Measurements from ENCODE around the gene DOCK7.
"Not testable (repeated sequence)": the region's sequence is repeated elsewhere in the genome, so short reads cannot be mapped to it uniquely, and the experiment has no call there.

The DOCK7 gene

GRCh38 chr1:62628506-62628905 lies 59.7 kb downstream of the DOCK7 start:
- H3K4me3 ChIP-seq (ENCODE audit: low read depth, low read length): no peak overlapping the region
- TF ChIP-seq CTCF (IDR thresholded peaks at IDR 0.05; ENCODE audit: low read depth, low read length): no peak

DNA sequence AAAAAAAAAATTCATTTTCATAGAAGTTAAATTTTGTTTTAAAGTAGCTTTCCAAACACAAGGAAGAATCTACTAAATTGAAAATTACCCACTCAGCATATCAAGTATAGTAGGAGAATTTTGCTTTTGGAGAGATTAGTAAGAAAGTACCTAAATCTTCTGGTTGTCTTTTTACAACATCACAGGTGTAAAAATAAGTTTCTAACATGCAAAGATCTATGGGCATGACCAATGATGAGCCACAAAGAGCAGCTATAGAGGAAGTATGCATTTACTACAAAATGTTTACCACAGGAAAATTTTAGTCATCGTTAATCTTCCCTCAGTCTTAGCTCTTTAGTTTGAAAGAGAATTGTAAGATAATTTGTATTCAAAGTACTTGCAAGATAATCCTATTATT lies 62.8 kb downstream of the DOCK7 start:
- no peak overlapping the region for H3K4me3 ChIP-seq (ENCODE audit: low read depth, low read length)
- TF ChIP-seq CTCF (IDR thresholded peaks at IDR 0.05; ENCODE audit: low read depth, low read length): no peak

GRCh38 chr1:62621907-62622306 lies 66.3 kb downstream of the DOCK7 start:
- no peak overlapping the region for H3K4me3 ChIP-seq (ENCODE audit: low read depth, low read length)
- TF ChIP-seq CTCF (IDR thresholded peaks at IDR 0.05; ENCODE audit: low read depth, low read length): no peak

- no peak overlapping the region for H3K4me3 ChIP-seq (ENCODE audit: low read depth, low read length)
Measured at GRCh38 chr1:62613890-62614289, 74.3 kb downstream of the DOCK7 start.

DNA sequence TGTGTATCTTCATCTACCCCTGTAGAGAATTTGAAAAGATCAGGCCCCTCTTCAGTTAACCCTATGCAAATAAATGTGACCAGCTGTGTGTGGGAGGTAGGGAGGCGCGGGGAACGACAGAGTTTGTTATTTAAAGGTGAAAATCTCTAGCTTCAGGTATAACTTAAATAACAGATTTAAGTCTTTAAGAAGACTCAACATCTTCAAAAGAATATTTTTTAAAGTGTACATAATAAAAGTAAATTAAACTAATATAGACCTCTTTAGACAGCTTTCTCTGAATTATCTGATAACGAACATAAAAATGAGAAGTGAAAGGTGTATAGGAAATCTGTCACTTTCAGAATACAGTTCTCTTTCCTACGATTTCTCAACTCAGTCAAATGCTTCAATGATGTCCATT lies 74.9 kb downstream of the DOCK7 start:
- TF ChIP-seq CTCF (IDR thresholded peaks at IDR 0.05; ENCODE audit: low read depth, low read length): no peak

More at GRCh38 chr1:62613890-62614289, 74.3 kb downstream of the DOCK7 start:
- no peak for TF ChIP-seq CTCF (IDR thresholded peaks at IDR 0.05; ENCODE audit: low read depth, low read length)

DNA sequence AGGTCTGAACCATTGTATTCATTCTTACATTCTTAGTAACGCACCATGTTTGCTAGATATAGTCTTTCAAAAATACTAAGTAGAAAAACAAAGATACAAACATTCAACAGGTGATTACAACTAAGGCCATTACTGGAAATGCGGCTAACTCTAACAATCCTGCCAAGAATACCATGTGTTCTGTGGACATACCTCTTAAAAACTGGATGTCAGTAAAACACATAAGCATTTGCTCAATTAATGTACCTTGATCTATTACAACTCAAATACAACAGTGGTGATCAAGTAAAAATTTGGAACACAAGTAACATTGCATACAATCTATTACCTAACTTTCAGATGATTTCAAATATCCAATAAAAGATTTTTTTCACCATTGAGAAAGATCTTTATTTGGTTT lies 75.4 kb downstream of the DOCK7 start:
- TF ChIP-seq CTCF (IDR thresholded peaks at IDR 0.05; ENCODE audit: low read depth, low read length): no peak
- no peak overlapping the region for H3K4me3 ChIP-seq (ENCODE audit: low read depth, low read length)

More for the DNA sequence above, 74.9 kb downstream of the DOCK7 start:
- no peak overlapping the region for H3K4me3 ChIP-seq (ENCODE audit: low read depth, low read length)

GRCh38 chr1:62610588-62610987 lies 77.6 kb downstream of the DOCK7 start:
- H3K4me3 ChIP-seq (ENCODE audit: low read depth, low read length): not testable (repeated sequence)

GRCh38 chr1:62608905-62609304 lies 79.3 kb downstream of the DOCK7 start:
- TF ChIP-seq CTCF (IDR thresholded peaks at IDR 0.05; ENCODE audit: low read depth, low read length): no peak
- no peak overlapping the region for H3K4me3 ChIP-seq (ENCODE audit: low read depth, low read length)

Measured in WI38 (cell line).